Gastroesophageal sphincter (tissue), 4 donors: ENCODE measurements around the gene RPS5. TPM values are rescaled to one million over a fixed set of nuclear protein-coding genes. Genes with fewer than 3 reads are reported as not detected.
A peak's percentile ranks its signal among the peaks of the same experiment; 100 is the strongest.

Experiments
- ATAC-seq: fragments of 150-250 bp; one replicate; pipeline ENCODE4 v1.9.1; 2016; ENCODE audit warnings: mild to moderate bottlenecking, moderate library complexity
- H3K27ac ChIP-seq, 4 donors: fragments of 200-600 bp; sonication (generic) in 3 of 4; 1 replicate in 3 of 4; 2 replicates in 1 of 4; pipeline ENCODE4 v1.5.1; 2016 to 2019
- H3K27me3 ChIP-seq: fragments of 200-600 bp; sonication (generic); one replicate; pipeline ENCODE4 v1.5.1; 2019
- H3K36me3 ChIP-seq, 2 donors: fragments of 200-600 bp; sonication (generic); one replicate each; pipeline ENCODE4 v1.5.1; 2019; ENCODE audit warnings: control low read depth in 1 of 2
- H3K4me1 ChIP-seq, 3 donors: fragments of 200-600 bp; sonication (generic); 1 replicate in 2 of 3; 2 replicates in 1 of 3; pipeline ENCODE4 v1.5.1; 2016 to 2019; ENCODE audit warnings: control low read depth in 2 of 3
- H3K4me3 ChIP-seq, 2 donors: fragments of 200-600 bp; sonication (generic); one replicate each; pipeline ENCODE4 v1.5.1; 2019; ENCODE audit warnings: mild to moderate bottlenecking in 1 of 2, moderate library complexity in 1 of 2
- H3K9me3 ChIP-seq, 3 donors: fragments of 200-600 bp; sonication (generic); one replicate each; pipeline ENCODE4 v1.5.1; 2017 to 2019; ENCODE audit warnings: control low read depth in 2 of 3
- CTCF ChIP-seq, 4 experiments: fragments of 200-600 bp in 2 of 4; fragments of 450-650 bp in 2 of 4; sonication (generic) in 1 of 4; IDR thresholded peaks; one replicate each; pipeline ENCODE4 v1.5.1; 2017 to 2019; ENCODE audit warnings: antibody characterized with exemption in 4 of 4, mild to moderate bottlenecking in 2 of 4, moderate library complexity in 2 of 4
- EP300 ChIP-seq: sonication (generic); formaldehyde crosslinking; IDR thresholded peaks from one replicate; pipeline ENCODE4 v1.6.1; 2017; ENCODE audit warnings: antibody characterized with exemption, mild to moderate bottlenecking
- POLR2A ChIP-seq, 2 donors: fragments of 450-650 bp; IDR thresholded peaks; one replicate each; pipeline ENCODE4 v1.6.1; 2017; ENCODE audit warnings: antibody characterized with exemption in 2 of 2, mild to moderate bottlenecking in 2 of 2, moderate library complexity in 1 of 2
- POLR2AphosphoS5 ChIP-seq: sonication (generic); formaldehyde crosslinking; IDR thresholded peaks from one replicate; pipeline ENCODE4 v1.6.1; 2017; ENCODE audit warnings: antibody characterized with exemption
- WGBS, 2 donors: methylation state at CpG; one replicate each; pipeline ENCODE4 v1.1.5; 2018; ENCODE audit warnings: low coverage in 1 of 2; 5-methylcytosine and 5-hydroxymethylcytosine counted together
- total RNA-seq, 4 donors: library from RNA; depleted of rRNA; stranded (reverse); fragments of >200 nt; gene quantifications; one replicate each; pipeline ENCODE4 v1.1.0, GENCODE V29; 2016

Gene RPS5
- total RNA-seq, 4 donors from 2014 or later: 841 to 2,040 (median 1,635) TPM

DNA sequence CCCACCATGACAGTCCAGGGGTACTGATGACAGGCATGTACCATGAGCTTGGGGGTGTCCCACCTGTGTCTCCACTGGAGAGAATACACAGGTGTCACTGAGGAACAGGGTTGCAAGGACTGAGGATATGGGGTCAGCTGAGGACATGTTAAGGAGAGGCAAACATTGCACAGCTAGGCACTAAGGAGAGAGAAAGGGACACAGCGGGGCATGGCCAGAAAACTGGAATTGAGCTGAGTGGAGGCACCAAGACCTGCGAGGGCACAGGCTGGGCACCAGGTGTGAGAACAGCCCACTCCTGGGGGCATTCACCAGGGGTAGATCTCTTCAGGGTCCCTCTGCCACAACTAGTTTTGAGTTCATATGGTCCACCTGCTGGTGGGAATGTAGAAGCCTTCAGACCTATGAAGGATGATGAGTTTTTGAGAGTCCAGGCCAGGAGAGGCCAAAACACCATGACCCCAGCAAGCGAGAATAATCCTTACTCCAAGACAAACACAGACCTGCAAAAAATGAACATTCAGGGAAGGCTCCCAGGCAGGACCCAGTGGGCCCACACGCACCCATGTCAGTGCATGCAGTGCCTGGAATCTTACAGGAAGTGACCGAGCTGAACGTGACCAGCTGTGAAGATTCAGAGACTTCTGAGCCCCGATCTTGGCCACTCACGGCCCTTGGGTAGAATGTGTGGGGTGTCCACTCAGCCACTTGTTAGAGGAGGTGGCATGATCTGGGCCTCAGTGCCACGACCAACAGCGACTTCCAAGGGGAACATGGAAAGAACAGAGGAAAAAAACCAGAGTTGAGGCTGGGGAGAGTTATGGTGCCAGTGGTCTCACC lies 20.0 kb downstream of the RPS5 start:
- WGBS, 2 donors: 72% methylated on average over 7 of the region's 10 CpGs; no CpG with 5 or more reads in 1 of the 2 donors
- no peaks in the 10 kb centered on the region for H3K9me3 ChIP-seq
- no peak for ATAC-seq
- peak overlapping the region in 1 of 2 donors; percentile 95 for H3K4me3 ChIP-seq
- no peaks in the 10 kb centered on the region for H3K27me3 ChIP-seq
- H3K36me3 ChIP-seq: no peaks in the 10 kb centered on the region
- no peak for TF ChIP-seq POLR2AphosphoS5
- peak in 2 of 4 experiments; percentile 27 to 34 for TF ChIP-seq CTCF (IDR thresholded peaks at IDR 0.05)
- H3K4me1 ChIP-seq: peaks cover 0 to 29% (median 14%) of the 10 kb centered on the region in 3 donors
- H3K27ac ChIP-seq: peak overlapping the region in 3 of 4 donors; percentile 88 to 89 (median 89)

DNA sequence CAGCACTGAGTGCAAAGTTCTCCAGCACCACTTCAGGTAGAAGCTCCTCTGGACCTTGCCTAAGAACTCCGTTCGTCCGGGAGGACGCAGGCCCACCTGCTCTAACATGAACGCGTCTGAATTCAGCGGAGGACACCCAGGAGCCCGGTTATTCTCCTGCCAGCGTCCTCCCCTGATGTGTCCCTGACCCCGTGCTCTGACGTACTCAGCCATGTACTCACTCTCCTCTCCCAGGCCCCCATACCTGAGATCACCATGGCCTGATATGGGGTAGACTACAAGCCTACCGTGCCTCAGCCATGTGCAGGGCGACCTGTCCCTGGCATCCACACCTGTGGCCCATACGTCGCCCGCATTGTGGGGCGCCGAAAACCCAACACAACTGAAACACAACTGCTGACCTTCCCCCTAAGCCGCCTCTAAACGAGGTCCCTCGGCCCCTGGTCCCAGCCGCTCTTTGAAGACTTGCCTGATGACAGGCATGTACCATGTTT lies 20.6 kb downstream of the RPS5 start:
- ATAC-seq: no peak
- H3K27ac ChIP-seq: peak overlapping the region; percentile 72 to 89 (median 88)
- no peaks in the 10 kb centered on the region for H3K27me3 ChIP-seq
- H3K4me1 ChIP-seq: peaks cover 0 to 28% (median 14%) of the 10 kb centered on the region in 3 donors
- no peak for TF ChIP-seq POLR2AphosphoS5
- no peak for TF ChIP-seq CTCF (IDR thresholded peaks at IDR 0.05)
- TF ChIP-seq EP300: no peak
- no peak for TF ChIP-seq POLR2A (IDR thresholded peaks at IDR 0.05)
- peaks cover 0 to 5% of the 10 kb centered on the region in 2 donors for H3K36me3 ChIP-seq
- WGBS, 2 donors: 0 to 26% methylated on average over 1 to 8 of the region's 22 CpGs
- H3K4me3 ChIP-seq: peak overlapping the region; percentile 93 to 95
- no peaks in the 10 kb centered on the region for H3K9me3 ChIP-seq

DNA sequence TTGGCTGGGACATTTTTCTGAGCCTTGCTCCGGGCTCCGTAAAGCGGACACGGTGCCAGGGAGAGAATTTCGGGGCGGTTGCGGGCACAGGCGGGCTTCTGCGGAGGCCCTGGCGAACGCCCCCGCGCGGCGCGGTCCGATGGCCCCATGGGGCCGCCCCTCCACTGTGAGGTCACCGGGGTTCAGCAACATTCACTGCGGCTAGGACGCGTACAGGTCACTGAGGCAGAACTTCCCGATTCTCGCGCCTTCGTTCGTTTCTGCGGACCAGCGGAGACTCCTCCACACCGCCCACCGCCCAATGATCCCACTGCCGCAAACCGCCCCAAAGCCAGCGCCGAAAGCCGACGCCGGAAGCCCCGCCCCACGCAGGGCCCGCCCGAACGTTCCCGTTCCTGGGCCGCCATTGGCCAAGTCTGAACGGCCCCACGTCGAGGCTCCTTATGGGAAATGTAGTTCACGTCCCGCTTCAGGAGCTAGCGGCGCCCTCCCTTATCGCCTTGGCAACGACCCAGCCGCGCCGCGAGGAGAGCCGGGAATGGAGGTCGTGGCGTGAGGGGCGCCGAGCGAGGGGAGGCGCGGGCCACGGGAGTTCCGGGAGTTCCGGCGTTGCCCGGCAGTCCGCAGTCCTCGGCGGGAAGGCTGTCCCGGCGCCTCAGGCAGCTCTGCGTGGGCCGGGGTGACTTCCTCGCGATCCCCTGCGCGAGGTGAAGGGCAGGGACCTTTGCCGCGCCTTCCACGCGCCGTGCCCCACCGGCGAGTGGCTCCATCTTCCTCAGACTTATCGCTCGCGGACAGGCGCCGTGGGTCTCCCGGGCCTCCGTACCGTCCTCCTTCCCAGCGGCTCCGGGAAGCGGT lies 21.3 kb downstream of the RPS5 start, which contains the start of gene ZNF584:
Gene ZNF584 (plus strand): TSS at position 498 of the 858 bp plus-strand sequence. CDS start 499 bp downstream, outside the sequence.
- no peaks in the 10 kb centered on the region for H3K27me3 ChIP-seq
- no peaks in the 10 kb centered on the region for H3K9me3 ChIP-seq
- TF ChIP-seq POLR2A (IDR thresholded peaks at IDR 0.05) (peak; percentile 64 to 80), EP300 (no peak), POLR2AphosphoS5 (peak; percentile 79), CTCF (IDR thresholded peaks at IDR 0.05) (peak in 1 of 4 experiments; percentile 37)
- WGBS, 2 donors: 1% methylated on average over 21 of the region's 100 CpGs; no CpG with 5 or more reads in 1 of the 2 donors
- H3K4me3 ChIP-seq: peak within 1 kb of the TSS; percentile 93 to 95
- H3K36me3 ChIP-seq: peaks cover 0 to 6% of the 10 kb centered on the region in 2 donors
- H3K4me1 ChIP-seq: peaks cover 0 to 28% (median 14%) of the 10 kb centered on the region in 3 donors
- peak; percentile 99 for ATAC-seq
- H3K27ac ChIP-seq: peak within 1 kb of the TSS; percentile 72 to 89 (median 88)

GRCh38 chr19:58409010-58409790 lies 22.1 kb downstream of the RPS5 start:
- Histone ChIP-seq H3K4me1 (peaks cover 0 to 28% (median 14%) of the 10 kb centered on the region in 3 donors), H3K36me3 (peaks cover 0 to 6% of the 10 kb centered on the region in 2 donors), H3K9me3 (no peaks in the 10 kb centered on the region), H3K27me3 (no peaks in the 10 kb centered on the region), H3K27ac (peak overlapping the region; percentile 72 to 89 (median 88)), H3K4me3 (peak overlapping the region; percentile 93 to 95)
- TF ChIP-seq POLR2A (IDR thresholded peaks at IDR 0.05) (no peak), CTCF (IDR thresholded peaks at IDR 0.05) (no peak), EP300 (no peak), POLR2AphosphoS5 (no peak)
- no peak for ATAC-seq
- 5% methylated on average over 12 of the region's 34 CpGs; no CpG with 5 or more reads in 1 of the 2 donors for WGBS, 2 donors
